ENCODE data around the gene GULP1. TPM values are rescaled to one million over a fixed set of nuclear protein-coding genes. Genes with fewer than 3 reads are reported as not detected.
A peak's percentile ranks its signal among the peaks of the same experiment; 100 is the strongest.

The GULP1 gene
- total RNA-seq, 4 donors from 2014 or later: 6.4 to 44.1 (median 25.4) TPM

GRCh38 chr2:188524519-188525113 lies 232.9 kb downstream of the GULP1 start:
- Histone ChIP-seq H3K27ac (peak overlapping the region in 2 of 4 donors; percentile 1 to 63), H3K9me3 (no peaks in the 10 kb centered on the region), H3K4me3 (no peak overlapping the region), H3K27me3 (no peaks in the 10 kb centered on the region), H3K4me1 (peaks cover 0 to 26% (median 5%) of the 10 kb centered on the region in 4 donors), H3K36me3 (no peaks in the 10 kb centered on the region)
- 0% methylated on average over 2 of the region's 2 CpGs for WGBS, 2 donors (ENCODE audit: low coverage in 1 of 2)
- no peak for TF ChIP-seq POLR2AphosphoS5 (IDR thresholded peaks at IDR 0.05)
- TF ChIP-seq POLR2A (IDR thresholded peaks at IDR 0.05): no peak
- no peak for TF ChIP-seq EP300 (IDR thresholded peaks at IDR 0.05; ENCODE audit: low read depth)
- peak; percentile 64 to 80 (median 78) for TF ChIP-seq CTCF (IDR thresholded peaks at IDR 0.05)
- intact Hi-C loops (cut with DNase I; ENCODE audit: low total_unique reads): loop anchor here (5.0 to 10.0 kb wide), 2 partner anchors 260 to 453 kb away; no protein-coding TSS in a partner anchor
- peak; percentile 10 for DNase-seq
- in situ Hi-C loops (cut with MboI; ENCODE audit: low pct_ligation_motif_present in 1 of 4, low pct_unique_long_range_greater_than_20kb in 1 of 4, low sequenced_read_pairs in 3 of 4): loop anchor here (5.0 to 25.0 kb wide), 8 partner anchors 260 to 937 kb away; partner anchors contain the start of gene COL3A1 (in 1 of the 4)

GRCh38 chr2:188526701-188527100 lies 235.0 kb downstream of the GULP1 start:
- Histone ChIP-seq H3K36me3 (no peaks in the 10 kb centered on the region), H3K27ac (peak overlapping the region; percentile 47 to 63 (median 52)), H3K9me3 (no peaks in the 10 kb centered on the region), H3K4me1 (peaks cover 0 to 26% (median 5%) of the 10 kb centered on the region in 4 donors), H3K27me3 (no peaks in the 10 kb centered on the region), H3K4me3 (no peak overlapping the region)
- DNase-seq: no peak
- TF ChIP-seq EP300 (IDR thresholded peaks at IDR 0.05; ENCODE audit: low read depth) (no peak), CTCF (IDR thresholded peaks at IDR 0.05) (no peak), POLR2AphosphoS5 (IDR thresholded peaks at IDR 0.05) (no peak), POLR2A (IDR thresholded peaks at IDR 0.05) (no peak)
- in situ Hi-C loops (cut with MboI; ENCODE audit: low pct_ligation_motif_present in 1 of 4, low pct_unique_long_range_greater_than_20kb in 1 of 4, low sequenced_read_pairs in 3 of 4): loop anchor here (10.0 to 25.0 kb wide), 6 partner anchors 258 to 888 kb away; partner anchors contain the start of gene COL3A1 (in 1 of the 4)
- intact Hi-C loops (cut with DNase I; ENCODE audit: low total_unique reads): loop anchor here (5.0 to 10.0 kb wide), 2 partner anchors 258 to 451 kb away; no protein-coding TSS in a partner anchor

GRCh38 chr2:188527141-188527540 lies 235.5 kb downstream of the GULP1 start:
- 63 to 72% methylated on average over 1 of the region's 1 CpG for WGBS, 2 donors (ENCODE audit: low coverage in 1 of 2)
- no peak for DNase-seq
- Histone ChIP-seq H3K4me1 (peaks cover 0 to 26% (median 5%) of the 10 kb centered on the region in 4 donors), H3K36me3 (no peaks in the 10 kb centered on the region), H3K4me3 (peak overlapping the region in 1 of 4 donors; percentile 6), H3K27me3 (no peaks in the 10 kb centered on the region), H3K27ac (peak overlapping the region; percentile 47 to 63 (median 52)), H3K9me3 (no peaks in the 10 kb centered on the region)
- intact Hi-C loops (cut with DNase I; ENCODE audit: low total_unique reads) (loop anchor here (5.0 to 10.0 kb wide), 2 partner anchors 258 to 450 kb away; no protein-coding TSS in a partner anchor), in situ Hi-C loops (cut with MboI; ENCODE audit: low pct_ligation_motif_present in 1 of 4, low pct_unique_long_range_greater_than_20kb in 1 of 4, low sequenced_read_pairs in 3 of 4) (loop anchor here (10.0 to 25.0 kb wide), 6 partner anchors 258 to 888 kb away; partner anchors contain the start of gene COL3A1 (in 1 of the 4))
- TF ChIP-seq CTCF (IDR thresholded peaks at IDR 0.05): no peak

GRCh38 chr2:188527581-188527993 lies 235.9 kb downstream of the GULP1 start:
- Histone ChIP-seq H3K27me3 (no peaks in the 10 kb centered on the region), H3K4me3 (peak overlapping the region in 1 of 4 donors; percentile 6), H3K27ac (peak overlapping the region; percentile 47 to 63 (median 52)), H3K36me3 (no peaks in the 10 kb centered on the region), H3K4me1 (peaks cover 0 to 26% (median 5%) of the 10 kb centered on the region in 4 donors), H3K9me3 (no peaks in the 10 kb centered on the region)
- 47 to 52% methylated on average over 5 of the region's 5 CpGs for WGBS, 2 donors (ENCODE audit: low coverage in 1 of 2)
- TF ChIP-seq POLR2AphosphoS5 (IDR thresholded peaks at IDR 0.05) (no peak), CTCF (IDR thresholded peaks at IDR 0.05) (no peak), EP300 (IDR thresholded peaks at IDR 0.05; ENCODE audit: low read depth) (no peak), POLR2A (IDR thresholded peaks at IDR 0.05) (no peak)
- no peak for DNase-seq
- in situ Hi-C loops (cut with MboI; ENCODE audit: low pct_ligation_motif_present in 1 of 4, low pct_unique_long_range_greater_than_20kb in 1 of 4, low sequenced_read_pairs in 3 of 4) (loop anchor here (10.0 to 25.0 kb wide), 6 partner anchors 257 to 887 kb away; partner anchors contain the start of gene COL3A1 (in 1 of the 4)), intact Hi-C loops (cut with DNase I; ENCODE audit: low total_unique reads) (loop anchor here (5.0 to 10.0 kb wide), 2 partner anchors 257 to 450 kb away; no protein-coding TSS in a partner anchor)
